Ishikawa (cell line): Measurements from ENCODE around the gene C11orf54.

ENCODE experiments used
- CEBPB ChIP-seq: IDR thresholded peaks from 2 replicates; pipeline ENCODE4 v1.6.1; 2012
- CREB1 ChIP-seq: IDR thresholded peaks from 2 replicates; pipeline ENCODE4 v1.6.1; 2012; ENCODE audit warnings: low read depth
- EGR1 ChIP-seq: IDR thresholded peaks from 2 replicates; pipeline ENCODE4 v1.6.1; 2012
- EP300 ChIP-seq: IDR thresholded peaks from 2 replicates; pipeline ENCODE4 v1.6.1; 2012; ENCODE audit warnings: borderline replicate concordance
- NFIC ChIP-seq: IDR thresholded peaks from 2 replicates; pipeline ENCODE4 v1.6.1; 2012
- RAD21 ChIP-seq: IDR thresholded peaks from 2 replicates; pipeline ENCODE4 v1.6.1; 2012; ENCODE audit warnings: low read depth
- TAF1 ChIP-seq: IDR thresholded peaks from 2 replicates; pipeline ENCODE4 v1.6.1; 2012; ENCODE audit warnings: low read depth, mild to moderate bottlenecking
- TCF12 ChIP-seq: IDR thresholded peaks from 2 replicates; pipeline ENCODE4 v1.6.1; 2012; ENCODE audit warnings: low read depth
- TEAD4 ChIP-seq: IDR thresholded peaks from 2 replicates; pipeline ENCODE4 v1.6.1; 2012
- YY1 ChIP-seq: IDR thresholded peaks from 2 replicates; pipeline ENCODE4 v1.6.1; 2012; ENCODE audit warnings: low read depth
- TF ChIP-seq, protein P1 (sequence below): IDR thresholded peaks from 2 replicates; pipeline ENCODE4 v1.6.1; 2012
- TF ChIP-seq, protein P2 (sequence below): IDR thresholded peaks from 2 replicates; pipeline ENCODE4 v1.6.1; 2012; ENCODE audit warnings: low read depth, mild to moderate bottlenecking

DNA sequence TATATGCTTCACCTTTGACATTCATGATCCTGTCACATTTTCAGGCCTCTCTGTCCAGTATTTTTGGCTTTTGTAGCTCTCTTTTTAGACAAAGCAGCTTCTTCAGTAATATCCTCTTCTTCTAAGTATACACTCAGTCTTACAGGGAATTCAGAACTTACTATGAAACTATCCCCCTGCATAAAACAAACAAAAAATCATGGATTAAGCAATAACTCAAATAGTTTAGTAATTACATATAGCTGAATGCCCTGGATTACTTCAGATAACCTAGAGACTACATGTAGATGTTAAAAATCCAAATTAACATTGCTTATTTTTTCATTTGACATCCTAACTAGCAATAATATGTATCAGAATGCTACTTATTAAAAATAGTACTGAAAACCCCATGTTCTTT, 5.3 kb upstream of the C11orf54 start:
- TF ChIP-seq NFIC (no peak), RAD21 (no peak), TCF12 (no peak), CEBPB (no peak), EP300 (no peak), TAF1 (no peak), EGR1 (no peak), YY1 (no peak), CREB1 (no peak), TEAD4 (no peak)
- TF ChIP-seq, protein P1, sequence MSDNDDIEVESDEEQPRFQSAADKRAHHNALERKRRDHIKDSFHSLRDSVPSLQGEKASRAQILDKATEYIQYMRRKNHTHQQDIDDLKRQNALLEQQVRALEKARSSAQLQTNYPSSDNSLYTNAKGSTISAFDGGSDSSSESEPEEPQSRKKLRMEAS: no peak
- TF ChIP-seq, protein P2, sequence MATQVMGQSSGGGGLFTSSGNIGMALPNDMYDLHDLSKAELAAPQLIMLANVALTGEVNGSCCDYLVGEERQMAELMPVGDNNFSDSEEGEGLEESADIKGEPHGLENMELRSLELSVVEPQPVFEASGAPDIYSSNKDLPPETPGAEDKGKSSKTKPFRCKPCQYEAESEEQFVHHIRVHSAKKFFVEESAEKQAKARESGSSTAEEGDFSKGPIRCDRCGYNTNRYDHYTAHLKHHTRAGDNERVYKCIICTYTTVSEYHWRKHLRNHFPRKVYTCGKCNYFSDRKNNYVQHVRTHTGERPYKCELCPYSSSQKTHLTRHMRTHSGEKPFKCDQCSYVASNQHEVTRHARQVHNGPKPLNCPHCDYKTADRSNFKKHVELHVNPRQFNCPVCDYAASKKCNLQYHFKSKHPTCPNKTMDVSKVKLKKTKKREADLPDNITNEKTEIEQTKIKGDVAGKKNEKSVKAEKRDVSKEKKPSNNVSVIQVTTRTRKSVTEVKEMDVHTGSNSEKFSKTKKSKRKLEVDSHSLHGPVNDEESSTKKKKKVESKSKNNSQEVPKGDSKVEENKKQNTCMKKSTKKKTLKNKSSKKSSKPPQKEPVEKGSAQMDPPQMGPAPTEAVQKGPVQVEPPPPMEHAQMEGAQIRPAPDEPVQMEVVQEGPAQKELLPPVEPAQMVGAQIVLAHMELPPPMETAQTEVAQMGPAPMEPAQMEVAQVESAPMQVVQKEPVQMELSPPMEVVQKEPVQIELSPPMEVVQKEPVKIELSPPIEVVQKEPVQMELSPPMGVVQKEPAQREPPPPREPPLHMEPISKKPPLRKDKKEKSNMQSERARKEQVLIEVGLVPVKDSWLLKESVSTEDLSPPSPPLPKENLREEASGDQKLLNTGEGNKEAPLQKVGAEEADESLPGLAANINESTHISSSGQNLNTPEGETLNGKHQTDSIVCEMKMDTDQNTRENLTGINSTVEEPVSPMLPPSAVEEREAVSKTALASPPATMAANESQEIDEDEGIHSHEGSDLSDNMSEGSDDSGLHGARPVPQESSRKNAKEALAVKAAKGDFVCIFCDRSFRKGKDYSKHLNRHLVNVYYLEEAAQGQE: no peak
